ENCODE results near the gene PTTG1IP. TPM values are rescaled to one million over a fixed set of nuclear protein-coding genes. Genes with fewer than 3 reads are reported as not detected.

The PTTG1IP gene
- total and polyA plus RNA-seq, 2 of the 13 experiments (the other 11 are each of a cell fraction or from before 2014, with no cell fraction given): 161 to 700 TPM

DNA sequence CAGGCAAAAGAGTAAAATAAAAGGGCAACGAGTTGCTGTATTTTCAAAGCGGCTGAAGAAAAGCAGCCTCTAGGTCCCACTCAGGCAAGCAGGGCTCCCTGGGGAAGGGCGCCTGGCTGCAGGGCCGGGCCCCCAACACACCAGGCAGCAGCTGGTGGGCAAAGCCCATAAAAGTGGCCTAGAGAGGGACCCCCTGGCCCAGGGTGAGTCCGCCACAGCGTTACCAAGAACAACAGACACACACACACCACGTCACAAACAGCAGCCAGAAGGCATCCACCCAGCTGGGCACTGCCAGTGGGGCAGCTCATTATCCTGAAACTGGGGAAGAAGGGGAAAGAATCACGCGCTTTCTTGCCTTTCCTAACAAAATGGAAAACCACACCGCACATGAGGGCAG is 60.3 kb downstream of the PTTG1IP start:
- FAIRE-seq (no peak), ATAC-seq (no peak), DNase-seq (ENCODE audit: low spot score) (no peak)
- in situ Hi-C loops (cut with HindIII; ENCODE audit: extremely low pct_ligation_motif_present, low pct_unique_long_range_greater_than_20kb) (no loop called here), intact Hi-C loops (cut with micrococcal nuclease; ENCODE audit: unreplicated experiment) (no loop called here)
- Histone ChIP-seq H3K79me2 (ENCODE audit: insufficient read depth, low read length) (peaks cover 62% of the 10 kb centered on the region), H3K27me3 (ENCODE audit: control insufficient read depth in 1 of 2, insufficient read depth in 2 of 2, low read length in 2 of 2) (no peaks in the 10 kb centered on the region), H3K9me3 (ENCODE audit: low read length) (no peaks in the 10 kb centered on the region), H3K4me3 (replicated peaks in 1 of 3; ENCODE audit: insufficient read depth in 1 of 3, low read depth in 2 of 3, low read length in 3 of 3) (no peak overlapping the region), H3K4me2 (ENCODE audit: low read depth, low read length) (no peak overlapping the region), H3K27ac (ENCODE audit: extremely low read length, insufficient read depth, low read length) (no peak overlapping the region), H3K9ac (ENCODE audit: insufficient read depth, low read depth, low read length) (no peak overlapping the region), H4K20me1 (ENCODE audit: insufficient read depth, low read length) (peaks cover 9% of the 10 kb centered on the region; the same call in 1 of the 2 replicates), H3K4me1 (ENCODE audit: insufficient read depth, low read length) (peaks cover 24% of the 10 kb centered on the region), H3K36me3 (replicated peaks in 1 of 2; ENCODE audit: control insufficient read depth in 1 of 2, insufficient read depth in 2 of 2, low read length in 2 of 2) (peaks cover 21 to 55% of the 10 kb centered on the region in 2 experiments), H2AFZ (ENCODE audit: low read length) (no peak overlapping the region)
- CTCF ChIA-PET (ENCODE audit: low intra/inter-chr PET ratio, low total read pairs): no interaction called here
- POLR2A ChIA-PET: interaction anchor here (0.9 kb wide), 1 partner anchor 11 kb away, joined by 3 read pairs; the partner anchor contains the start of gene UBE2G2
- BruUV-seq (replicated peaks): no TSS peak
- 100% methylated on average over 7 of the region's 10 CpGs for WGBS (ENCODE audit: low lambda C conversion rate)
- TF ChIP-seq IRF2 (CRISPR knock-in tag; IDR thresholded peaks at IDR 0.05) (no peak), ZBTB7A (CRISPR knock-in tag; IDR thresholded peaks at IDR 0.05) (no peak), SATB2 (CRISPR knock-in tag; IDR thresholded peaks at IDR 0.05) (no peak), ZNF331 (CRISPR knock-in tag; IDR thresholded peaks at IDR 0.05) (no peak), ISX (CRISPR knock-in tag; conservative IDR thresholded peaks at IDR 0.05) (no peak), ZNF672 (CRISPR knock-in tag; IDR thresholded peaks at IDR 0.05) (no peak), ZNF207 (IDR thresholded peaks at IDR 0.05; ENCODE audit: borderline replicate concordance) (no peak)
- TF ChIP-seq, protein P1, sequence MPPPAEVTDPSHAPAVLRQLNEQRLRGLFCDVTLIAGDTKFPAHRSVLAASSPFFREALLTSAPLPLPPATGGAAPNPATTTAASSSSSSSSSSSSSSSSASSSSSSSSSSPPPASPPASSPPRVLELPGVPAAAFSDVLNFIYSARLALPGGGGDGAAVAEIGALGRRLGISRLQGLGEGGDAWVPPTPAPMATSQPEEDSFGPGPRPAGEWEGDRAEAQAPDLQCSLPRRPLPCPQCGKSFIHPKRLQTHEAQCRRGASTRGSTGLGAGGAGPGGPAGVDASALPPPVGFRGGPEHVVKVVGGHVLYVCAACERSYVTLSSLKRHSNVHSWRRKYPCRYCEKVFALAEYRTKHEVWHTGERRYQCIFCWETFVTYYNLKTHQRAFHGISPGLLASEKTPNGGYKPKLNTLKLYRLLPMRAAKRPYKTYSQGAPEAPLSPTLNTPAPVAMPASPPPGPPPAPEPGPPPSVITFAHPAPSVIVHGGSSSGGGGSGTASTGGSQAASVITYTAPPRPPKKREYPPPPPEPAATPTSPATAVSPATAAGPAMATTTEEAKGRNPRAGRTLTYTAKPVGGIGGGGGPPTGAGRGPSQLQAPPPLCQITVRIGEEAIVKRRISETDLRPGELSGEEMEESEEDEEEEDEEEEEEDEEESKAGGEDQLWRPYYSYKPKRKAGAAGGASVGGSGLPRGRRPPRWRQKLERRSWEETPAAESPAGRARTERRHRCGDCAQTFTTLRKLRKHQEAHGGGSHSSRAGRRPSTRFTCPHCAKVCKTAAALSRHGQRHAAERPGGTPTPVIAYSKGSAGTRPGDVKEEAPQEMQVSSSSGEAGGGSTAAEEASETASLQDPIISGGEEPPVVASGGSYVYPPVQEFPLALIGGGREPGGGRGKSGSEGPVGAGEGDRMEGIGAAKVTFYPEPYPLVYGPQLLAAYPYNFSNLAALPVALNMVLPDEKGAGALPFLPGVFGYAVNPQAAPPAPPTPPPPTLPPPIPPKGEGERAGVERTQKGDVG (CRISPR knock-in tag; IDR thresholded peaks at IDR 0.05; ENCODE audit: borderline replicate concordance): no peak
- TF ChIP-seq, protein P2, sequence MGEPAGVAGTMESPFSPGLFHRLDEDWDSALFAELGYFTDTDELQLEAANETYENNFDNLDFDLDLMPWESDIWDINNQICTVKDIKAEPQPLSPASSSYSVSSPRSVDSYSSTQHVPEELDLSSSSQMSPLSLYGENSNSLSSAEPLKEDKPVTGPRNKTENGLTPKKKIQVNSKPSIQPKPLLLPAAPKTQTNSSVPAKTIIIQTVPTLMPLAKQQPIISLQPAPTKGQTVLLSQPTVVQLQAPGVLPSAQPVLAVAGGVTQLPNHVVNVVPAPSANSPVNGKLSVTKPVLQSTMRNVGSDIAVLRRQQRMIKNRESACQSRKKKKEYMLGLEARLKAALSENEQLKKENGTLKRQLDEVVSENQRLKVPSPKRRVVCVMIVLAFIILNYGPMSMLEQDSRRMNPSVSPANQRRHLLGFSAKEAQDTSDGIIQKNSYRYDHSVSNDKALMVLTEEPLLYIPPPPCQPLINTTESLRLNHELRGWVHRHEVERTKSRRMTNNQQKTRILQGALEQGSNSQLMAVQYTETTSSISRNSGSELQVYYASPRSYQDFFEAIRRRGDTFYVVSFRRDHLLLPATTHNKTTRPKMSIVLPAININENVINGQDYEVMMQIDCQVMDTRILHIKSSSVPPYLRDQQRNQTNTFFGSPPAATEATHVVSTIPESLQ (CRISPR knock-in tag; conservative IDR thresholded peaks at IDR 0.05): no peak

Measured in HepG2 (cell line).